NCI-H187 treated with DMSO at 0.1 percent for 48 hours (cell line): ENCODE data around the gene REG3A.
A peak's percentile ranks its signal among the peaks of the same experiment; 100 is the strongest.

Source experiments
- DNase-seq: peaks from one replicate; lab custom pipeline; 2025; lab: John Stamatoyannopoulos, UW

REG3A gene

GRCh38 chr2:79159653-79160052, at the start of gene REG3A:
Gene REG3A (minus strand): TSS chr2:79159753. CDS start chr2:79159405, 348 bp downstream.
- no peak for DNase-seq

GRCh38 chr2:79200762-79201161, 41.2 kb upstream of the REG3A start:
- DNase-seq = no peak

DNA sequence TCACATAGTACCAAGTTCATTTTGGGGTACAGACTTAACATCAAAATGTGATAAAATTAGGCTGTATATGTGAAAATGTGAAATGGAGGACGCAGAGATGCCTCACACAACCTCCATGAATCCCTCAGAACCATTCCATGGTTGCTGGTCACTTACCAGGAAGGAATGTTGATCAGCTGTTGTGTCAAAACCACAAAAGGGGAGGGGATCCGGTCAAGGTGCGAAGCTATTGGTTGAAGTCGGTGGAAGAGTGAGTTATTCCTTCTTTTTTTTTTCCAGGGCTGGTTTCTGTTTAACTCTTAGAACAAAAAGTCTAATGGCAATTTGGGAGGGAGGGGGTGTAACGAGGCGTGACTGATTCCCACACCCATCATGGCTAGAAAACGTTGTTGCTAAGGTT, 32.3 kb upstream of the REG3A start:
- no peak for DNase-seq

DNA sequence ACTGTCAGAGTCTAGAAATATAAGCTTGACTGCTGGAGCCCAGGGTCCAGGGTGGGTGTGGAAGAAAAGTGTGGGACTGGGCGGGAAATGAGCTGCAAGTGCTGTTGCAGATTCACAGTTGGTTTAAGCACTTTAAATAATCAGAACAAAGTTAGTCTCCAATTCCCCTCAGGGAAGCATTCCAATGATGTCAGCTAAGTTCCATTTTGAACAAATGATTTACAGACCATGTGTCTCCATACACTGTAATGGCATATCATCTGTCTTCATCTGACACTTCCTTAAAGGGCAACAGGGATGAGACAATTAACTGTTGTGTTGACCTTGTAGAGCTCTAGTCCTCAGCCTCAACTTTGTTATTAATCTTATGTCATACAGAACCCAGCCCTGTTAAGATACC, 31.5 kb upstream of the REG3A start:
- DNase-seq = no peak

- no peak for DNase-seq
These were observed 29.9 kb upstream of the REG3A start for GRCh38 chr2:79189465-79189864.

GRCh38 chr2:79181617-79182016, 22.1 kb upstream of the REG3A start:
- DNase-seq = no peak

- DNase-seq = no peak
These were observed 20.5 kb upstream of the REG3A start for GRCh38 chr2:79180092-79180491.

DNA sequence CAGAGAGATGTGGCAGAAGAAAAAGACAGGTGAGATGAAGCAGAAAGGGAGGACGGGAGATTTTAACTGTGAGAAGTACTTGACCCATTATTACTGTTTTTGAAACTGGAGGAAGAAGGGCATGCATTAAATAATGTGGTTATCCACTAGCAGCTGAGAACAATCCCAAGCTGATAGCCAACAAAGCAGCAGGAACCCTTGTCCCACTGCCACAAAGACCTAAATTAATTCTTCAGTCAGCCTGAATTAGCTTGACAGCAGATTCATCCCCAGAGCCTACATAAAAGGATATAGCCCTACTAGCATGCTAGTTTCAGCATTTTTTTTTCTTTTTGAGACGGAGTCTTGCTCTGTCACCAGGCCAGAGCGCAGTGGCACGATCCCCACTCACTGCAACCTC, 19.5 kb upstream of the REG3A start:
- DNase-seq = peak; percentile 0

- peak; percentile 1 for DNase-seq
These were observed 18.6 kb upstream of the REG3A start for GRCh38 chr2:79178076-79178674.

GRCh38 chr2:79171348-79171958, 11.9 kb upstream of the REG3A start:
- DNase-seq = no peak

DNA sequence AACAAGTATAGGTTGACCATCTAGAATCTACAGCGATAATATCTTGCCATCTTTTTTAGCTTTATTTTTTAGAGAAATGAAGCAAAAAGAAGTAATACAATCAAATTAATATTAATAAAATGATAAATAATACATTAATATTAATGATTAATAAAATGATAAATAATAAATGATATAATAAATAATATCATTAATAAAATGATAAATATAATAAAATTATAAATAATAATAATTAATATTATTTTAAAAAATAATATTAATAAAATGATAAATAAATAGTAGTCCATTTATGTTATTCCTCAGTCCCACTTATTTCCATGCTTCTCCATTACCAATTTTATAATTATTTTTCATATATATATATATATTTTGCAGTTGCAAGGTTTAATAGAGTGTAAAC, 3.2 kb upstream of the REG3A start:
- no peak for DNase-seq

DNA sequence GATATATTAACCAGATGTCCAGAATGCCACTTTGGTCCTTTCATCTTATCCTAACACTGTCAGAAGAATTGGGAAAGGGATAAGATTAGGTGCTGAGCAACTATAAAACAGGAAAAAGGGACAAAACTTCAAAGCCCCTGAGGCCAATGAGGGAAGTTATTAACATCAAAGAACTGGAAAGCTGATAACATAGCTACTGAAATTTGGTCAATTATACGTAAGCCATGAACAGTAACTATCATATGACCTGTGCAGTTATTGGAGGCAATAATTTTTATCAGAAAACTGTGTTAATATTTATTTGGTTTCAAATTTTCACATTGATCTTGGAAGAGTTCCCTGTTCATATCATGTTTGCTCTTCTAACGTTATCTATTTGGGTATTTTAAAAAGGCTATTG, 2.6 kb upstream of the REG3A start:
- DNase-seq = no peak

DNA sequence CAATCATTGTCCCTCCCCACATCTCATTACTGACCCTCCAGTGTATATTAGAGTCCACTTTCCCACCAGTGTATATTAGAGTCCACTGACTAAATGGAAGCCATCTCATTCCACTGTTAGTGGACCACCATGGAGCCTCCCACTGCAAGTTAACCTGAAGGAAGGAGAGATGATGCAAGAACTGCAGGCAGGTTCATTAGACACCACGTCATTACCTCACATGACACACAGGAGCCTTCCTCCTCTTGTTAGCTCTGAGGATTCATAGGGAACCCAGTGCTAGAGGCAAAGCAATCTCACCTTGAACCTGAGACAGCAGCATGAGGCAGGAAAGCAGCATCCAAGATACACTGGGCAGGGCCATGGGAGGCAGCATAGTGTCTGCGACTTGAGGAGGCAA, 523 bp downstream of the REG3A start:
- DNase-seq = no peak

GRCh38 chr2:79155826-79156476, 3.6 kb downstream of the REG3A start:
- DNase-seq = no peak

DNA sequence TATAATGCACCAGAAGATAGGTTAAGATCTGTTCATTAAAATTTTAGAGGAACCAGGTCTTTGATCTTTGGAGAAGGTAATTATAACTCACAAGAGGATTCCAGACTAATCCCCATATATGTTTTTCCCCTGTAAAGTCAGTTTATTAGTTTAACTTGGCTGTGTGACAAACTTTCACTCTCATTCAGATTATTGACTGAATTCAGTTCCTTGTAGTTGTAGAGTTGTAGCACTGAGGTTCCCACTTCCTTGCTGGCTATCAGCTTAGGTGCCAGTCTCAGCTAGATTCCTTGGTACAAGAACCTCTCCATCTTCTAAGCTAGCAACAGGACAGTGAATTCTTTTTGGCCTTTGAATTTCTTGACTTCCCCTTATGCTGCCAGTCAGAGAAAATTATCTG, 20.1 kb downstream of the REG3A start:
- no peak for DNase-seq

DNA sequence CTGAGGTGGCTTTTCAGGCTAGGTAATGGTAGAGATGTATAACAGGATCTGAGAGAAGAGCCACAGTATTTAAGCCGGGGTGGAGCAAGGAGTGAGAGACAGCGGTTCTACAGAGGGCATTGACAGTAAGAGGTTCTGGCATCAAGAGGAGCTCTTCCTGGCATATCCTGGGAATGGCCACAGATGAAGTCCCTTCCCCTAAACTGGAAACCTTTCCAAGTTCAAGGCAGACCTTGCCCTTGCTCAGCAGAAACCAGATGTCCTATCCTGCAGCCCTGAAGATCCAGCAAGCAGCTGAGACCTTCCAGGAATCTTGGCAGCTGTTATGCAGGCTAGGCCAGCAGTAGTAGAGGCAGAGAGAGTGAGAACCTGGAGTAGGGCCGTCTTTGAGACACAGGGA, 21.2 kb downstream of the REG3A start:
- no peak for DNase-seq

DNA sequence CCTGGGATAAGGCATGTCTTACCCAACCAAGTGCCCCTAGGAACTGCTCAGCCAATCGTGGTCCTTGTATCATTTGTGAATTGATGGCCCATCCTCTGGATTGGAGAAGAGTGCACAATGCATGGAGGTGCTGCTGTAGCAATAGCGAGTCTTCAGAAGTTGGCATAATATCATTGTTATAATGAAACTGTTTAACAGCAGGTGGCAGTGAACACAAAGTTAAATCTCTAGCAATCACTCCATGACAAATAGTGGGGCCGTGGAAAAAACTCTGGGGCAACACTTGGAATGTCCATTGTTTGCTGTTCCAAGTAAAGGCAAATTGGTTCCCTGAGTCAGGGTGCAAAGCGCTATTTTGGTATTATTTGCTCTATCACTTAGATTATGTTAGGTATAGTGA, 27.9 kb downstream of the REG3A start:
- no peak for DNase-seq

DNA sequence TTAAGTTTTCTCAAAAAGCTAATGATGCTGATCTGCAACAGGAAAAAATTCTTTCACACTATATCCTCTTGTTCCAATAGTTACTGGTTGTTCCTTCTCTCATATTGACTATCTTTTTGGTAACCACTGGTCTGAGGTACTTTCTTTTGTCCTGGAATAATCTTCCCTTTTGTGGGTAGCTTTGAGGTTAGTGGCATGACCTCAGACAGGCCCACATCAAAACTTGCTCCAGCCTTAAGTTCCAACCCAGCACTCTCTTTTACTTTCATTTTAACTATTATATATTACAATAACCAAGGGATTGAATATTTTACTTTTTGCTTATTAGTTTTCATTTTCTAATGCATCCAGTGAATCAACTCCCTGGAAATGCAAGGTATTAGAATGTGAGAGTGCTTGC, 29.7 kb downstream of the REG3A start:
- no peak for DNase-seq

DNA sequence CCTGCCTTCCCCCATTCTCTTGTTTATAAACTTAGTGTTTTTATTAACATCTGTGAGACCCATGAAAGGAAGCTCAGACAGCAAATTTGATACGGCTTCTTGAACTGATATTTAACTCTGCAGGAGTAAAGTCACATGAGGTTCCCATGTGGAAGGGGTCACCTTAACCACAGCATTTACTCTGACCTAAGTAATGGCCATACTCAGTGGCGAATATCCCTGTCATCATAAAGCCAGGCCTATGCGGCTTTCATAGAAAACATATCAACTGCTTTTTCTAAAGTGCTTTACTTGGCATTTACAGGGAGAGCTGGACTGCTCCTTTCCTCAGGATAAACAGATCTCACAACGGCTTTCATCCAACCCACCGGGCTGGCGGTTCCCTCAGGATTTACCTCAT, 30.3 kb downstream of the REG3A start:
- DNase-seq = no peak

- no peak for DNase-seq
These were observed 31.1 kb downstream of the REG3A start for GRCh38 chr2:79128406-79128805.

GRCh38 chr2:79125721-79125985, 33.9 kb downstream of the REG3A start:
- DNase-seq = no peak

- no peak for DNase-seq
These were observed 34.4 kb downstream of the REG3A start for GRCh38 chr2:79124907-79125720.

DNA sequence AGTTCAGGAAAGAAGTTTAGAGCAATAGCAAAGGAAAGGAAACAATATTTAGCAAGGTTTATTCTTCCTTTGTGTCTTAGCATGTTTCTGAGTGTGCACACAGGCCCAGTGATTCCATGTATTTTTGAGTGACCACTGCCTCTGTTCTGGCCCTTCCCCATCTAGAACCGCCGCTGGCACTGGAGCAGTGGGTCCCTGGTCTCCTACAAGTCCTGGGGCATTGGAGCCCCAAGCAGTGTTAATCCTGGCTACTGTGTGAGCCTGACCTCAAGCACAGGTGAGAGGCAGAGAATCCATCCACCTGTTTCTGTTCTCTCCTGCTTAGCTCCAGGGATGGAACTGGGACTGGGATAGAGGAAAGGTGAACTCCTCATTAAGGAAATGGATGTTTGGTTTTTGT, 36.9 kb downstream of the REG3A start:
- DNase-seq = no peak
